ENCODE results near the gene NRG2.
A peak's percentile ranks its signal among the peaks of the same experiment; 100 is the strongest.

NRG2 gene

GRCh38 chr5:139942243-139942642 is 100.9 kb downstream of the NRG2 start:
- DNase-seq (ENCODE audit: low spot score) = no peak

- DNase-seq (ENCODE audit: low spot score) = no peak
Observed at GRCh38 chr5:139930406-139930805, 112.7 kb downstream of the NRG2 start.

- no peak for DNase-seq (ENCODE audit: low spot score)
Observed at GRCh38 chr5:139926797-139927503, 116.1 kb downstream of the NRG2 start.

- no peak for DNase-seq (ENCODE audit: low spot score)
Observed at GRCh38 chr5:139925650-139926640, 117.2 kb downstream of the NRG2 start.

- DNase-seq (ENCODE audit: low spot score) = no peak
Observed at GRCh38 chr5:139925216-139925562, 117.9 kb downstream of the NRG2 start.

GRCh38 chr5:139924294-139925215 is 118.5 kb downstream of the NRG2 start:
- no peak for DNase-seq (ENCODE audit: low spot score)

GRCh38 chr5:139919308-139919707 is 123.8 kb downstream of the NRG2 start:
- no peak for DNase-seq (ENCODE audit: low spot score)

- no peak for DNase-seq (ENCODE audit: low spot score)
Observed at GRCh38 chr5:139915834-139916233, 127.3 kb downstream of the NRG2 start.

GRCh38 chr5:139915266-139915665 is 127.8 kb downstream of the NRG2 start:
- DNase-seq (ENCODE audit: low spot score) = no peak

- no peak for DNase-seq (ENCODE audit: low spot score)
Observed at GRCh38 chr5:139914218-139914807, 128.8 kb downstream of the NRG2 start.

GRCh38 chr5:139912804-139913203 is 130.3 kb downstream of the NRG2 start:
- peak; percentile 11 for DNase-seq (ENCODE audit: low spot score)

- no peak for DNase-seq (ENCODE audit: low spot score)
Observed at GRCh38 chr5:139912158-139912557, 130.9 kb downstream of the NRG2 start.

GRCh38 chr5:139911425-139912120 is 131.5 kb downstream of the NRG2 start:
- no peak for DNase-seq (ENCODE audit: low spot score)

GRCh38 chr5:139910901-139911300 is 132.2 kb downstream of the NRG2 start:
- no peak for DNase-seq (ENCODE audit: low spot score)

GRCh38 chr5:139910036-139910435 is 133.1 kb downstream of the NRG2 start:
- DNase-seq (ENCODE audit: low spot score) = no peak

- DNase-seq (ENCODE audit: low spot score) = peak; percentile 28
Observed at GRCh38 chr5:139908749-139909148, 134.3 kb downstream of the NRG2 start.

- DNase-seq (ENCODE audit: low spot score) = no peak
Observed at GRCh38 chr5:139906661-139907060, 136.4 kb downstream of the NRG2 start.

GRCh38 chr5:139904816-139905661 is 138.1 kb downstream of the NRG2 start:
- DNase-seq (ENCODE audit: low spot score) = peak; percentile 71

- DNase-seq (ENCODE audit: low spot score) = no peak
Observed at GRCh38 chr5:139904566-139904815, 138.6 kb downstream of the NRG2 start.

- DNase-seq (ENCODE audit: low spot score) = peak; percentile 37
Observed at GRCh38 chr5:139903795-139904565, 139.1 kb downstream of the NRG2 start.
